Dendritic cell treated with granulocyte-macrophage colony-stimulating factor and Interleukin-4, amounts not matched to agents 40 ng/mL and 50 ng/mL, for 4 days (primary cell): Measurements from ENCODE around the gene TGFBR3.

Experiments
- H3K27ac Mint-ChIP-seq: one replicate; pipeline ENCODE4 v1.8.0; 2022; ENCODE audit warnings: mild to moderate bottlenecking, mixed read lengths
- H3K27me3 Mint-ChIP-seq: one replicate; pipeline ENCODE4 v1.8.0; 2022; ENCODE audit warnings: mild to moderate bottlenecking, mixed read lengths
- H3K36me3 Mint-ChIP-seq: one replicate; pipeline ENCODE4 v1.8.0; 2022; ENCODE audit warnings: low read depth, mixed read lengths
- H3K4me1 Mint-ChIP-seq: one replicate; pipeline ENCODE4 v1.8.0; 2022; ENCODE audit warnings: low read depth, mixed read lengths
- H3K4me3 Mint-ChIP-seq: one replicate; pipeline ENCODE4 v1.8.0; 2022; ENCODE audit warnings: mild to moderate bottlenecking, moderate library complexity, mixed read lengths
- H3K9me3 Mint-ChIP-seq: one replicate; pipeline ENCODE4 v1.8.0; 2022; ENCODE audit warnings: mixed read lengths
- intact Hi-C: fragments of 100-400 bp; cut with micrococcal nuclease; formaldehyde crosslinking; loops from one replicate; pipeline ENCODE4 v1.15.0; 2022

The TGFBR3 gene

GRCh38 chr1:91831132-91831930 lies 54.6 kb downstream of the TGFBR3 start:
- no peak overlapping the region for H3K4me3 Mint-ChIP-seq
- H3K9me3 Mint-ChIP-seq = no peaks in the 10 kb centered on the region
- no peaks in the 10 kb centered on the region for H3K27me3 Mint-ChIP-seq
- no peak overlapping the region for H3K27ac Mint-ChIP-seq
- peaks cover 8% of the 10 kb centered on the region for H3K4me1 Mint-ChIP-seq
- no peaks in the 10 kb centered on the region for H3K36me3 Mint-ChIP-seq
- intact Hi-C loops = no loop called here

GRCh38 chr1:91830242-91831131 lies 55.5 kb downstream of the TGFBR3 start:
- Mint-ChIP-seq H3K27ac (no peak overlapping the region), H3K4me1 (peaks cover 8% of the 10 kb centered on the region), H3K27me3 (no peaks in the 10 kb centered on the region), H3K4me3 (no peak overlapping the region), H3K36me3 (no peaks in the 10 kb centered on the region), H3K9me3 (no peaks in the 10 kb centered on the region)
- intact Hi-C loops = no loop called here

- Mint-ChIP-seq H3K4me1 (peaks cover 8% of the 10 kb centered on the region), H3K36me3 (no peaks in the 10 kb centered on the region), H3K9me3 (no peaks in the 10 kb centered on the region), H3K4me3 (no peak overlapping the region), H3K27ac (no peak overlapping the region), H3K27me3 (no peaks in the 10 kb centered on the region)
- intact Hi-C loops = no loop called here
Observed at GRCh38 chr1:91829293-91830153, 56.4 kb downstream of the TGFBR3 start.

- H3K36me3 Mint-ChIP-seq = no peaks in the 10 kb centered on the region
- H3K27ac Mint-ChIP-seq = no peak overlapping the region
- intact Hi-C loops = no loop called here
- H3K4me1 Mint-ChIP-seq = peaks cover 8% of the 10 kb centered on the region
- no peaks in the 10 kb centered on the region for H3K27me3 Mint-ChIP-seq
- H3K9me3 Mint-ChIP-seq = no peaks in the 10 kb centered on the region
- H3K4me3 Mint-ChIP-seq = no peak overlapping the region
Observed at GRCh38 chr1:91828583-91829281, 57.2 kb downstream of the TGFBR3 start.

GRCh38 chr1:91827459-91828321 lies 58.3 kb downstream of the TGFBR3 start:
- Mint-ChIP-seq H3K9me3 (no peaks in the 10 kb centered on the region), H3K4me3 (no peak overlapping the region), H3K36me3 (no peaks in the 10 kb centered on the region), H3K4me1 (peaks cover 8% of the 10 kb centered on the region), H3K27me3 (no peaks in the 10 kb centered on the region), H3K27ac (no peak overlapping the region)
- intact Hi-C loops = no loop called here

- Mint-ChIP-seq H3K27ac (no peak overlapping the region), H3K9me3 (no peaks in the 10 kb centered on the region), H3K27me3 (no peaks in the 10 kb centered on the region), H3K36me3 (no peaks in the 10 kb centered on the region), H3K4me1 (peaks cover 8% of the 10 kb centered on the region), H3K4me3 (no peak overlapping the region)
- intact Hi-C loops = no loop called here
Observed at GRCh38 chr1:91827087-91827458, 58.9 kb downstream of the TGFBR3 start.

GRCh38 chr1:91826649-91827048 lies 59.3 kb downstream of the TGFBR3 start:
- Mint-ChIP-seq H3K27me3 (no peaks in the 10 kb centered on the region), H3K4me1 (peaks cover 8% of the 10 kb centered on the region), H3K27ac (no peak overlapping the region), H3K36me3 (no peaks in the 10 kb centered on the region), H3K9me3 (no peaks in the 10 kb centered on the region), H3K4me3 (no peak overlapping the region)
- intact Hi-C loops = no loop called here

- H3K4me1 Mint-ChIP-seq = peaks cover 8% of the 10 kb centered on the region
- no peaks in the 10 kb centered on the region for H3K9me3 Mint-ChIP-seq
- no peaks in the 10 kb centered on the region for H3K36me3 Mint-ChIP-seq
- intact Hi-C loops = no loop called here
- no peak overlapping the region for H3K27ac Mint-ChIP-seq
- no peak overlapping the region for H3K4me3 Mint-ChIP-seq
- H3K27me3 Mint-ChIP-seq = no peaks in the 10 kb centered on the region
Observed at GRCh38 chr1:91826248-91826647, 59.7 kb downstream of the TGFBR3 start.

GRCh38 chr1:91821126-91821868 lies 64.7 kb downstream of the TGFBR3 start:
- Mint-ChIP-seq H3K36me3 (no peaks in the 10 kb centered on the region), H3K9me3 (no peaks in the 10 kb centered on the region), H3K4me3 (no peak overlapping the region), H3K4me1 (no peaks in the 10 kb centered on the region), H3K27me3 (no peaks in the 10 kb centered on the region), H3K27ac (no peak overlapping the region)
- intact Hi-C loops = no loop called here

GRCh38 chr1:91819038-91819788 lies 66.7 kb downstream of the TGFBR3 start:
- no peaks in the 10 kb centered on the region for H3K9me3 Mint-ChIP-seq
- H3K27me3 Mint-ChIP-seq = no peaks in the 10 kb centered on the region
- no peaks in the 10 kb centered on the region for H3K4me1 Mint-ChIP-seq
- no peak overlapping the region for H3K27ac Mint-ChIP-seq
- no peak overlapping the region for H3K4me3 Mint-ChIP-seq
- H3K36me3 Mint-ChIP-seq = no peaks in the 10 kb centered on the region
- intact Hi-C loops = no loop called here

- Mint-ChIP-seq H3K27ac (no peak overlapping the region), H3K9me3 (no peaks in the 10 kb centered on the region)
- intact Hi-C loops = no loop called here
Observed at GRCh38 chr1:91818713-91818975, 67.3 kb downstream of the TGFBR3 start.

More at GRCh38 chr1:91818713-91818975, 67.3 kb downstream of the TGFBR3 start:
- no peaks in the 10 kb centered on the region for H3K36me3 Mint-ChIP-seq
- H3K4me1 Mint-ChIP-seq = no peaks in the 10 kb centered on the region
- no peak overlapping the region for H3K4me3 Mint-ChIP-seq
- no peaks in the 10 kb centered on the region for H3K27me3 Mint-ChIP-seq
